GM23248 (cell line): Measurements from ENCODE around the gene MAML3. TPM values are rescaled to one million over a fixed set of nuclear protein-coding genes. Genes with fewer than 3 reads are reported as not detected.

ENCODE experiments used
- DNase-seq: peaks from one replicate; pipeline ENCODE4 v3.0.0-alpha.2; 2015
- H2AFZ ChIP-seq: fragments of 200-600 bp; sonication (generic); 2 replicates; pipeline ENCODE4 v1.6.1; 2016; ENCODE audit warnings: antibody characterized with exemption
- H3F3A ChIP-seq: fragments of 200-600 bp; sonication (generic); 2 replicates; pipeline ENCODE4 v1.6.1; 2016; ENCODE audit warnings: mild to moderate bottlenecking, antibody characterized with exemption, mixed run types; ENCODE audit not compliant: insufficient read depth
- H3K27ac ChIP-seq: fragments of 200-600 bp; sonication (generic); 2 replicates; pipeline ENCODE4 v1.5.1; 2016; ENCODE audit warnings: mild to moderate bottlenecking
- H3K27me3 ChIP-seq: fragments of 200-600 bp; sonication (generic); replicated peaks from 2 replicates; pipeline ENCODE4 v1.6.1; 2016; ENCODE audit warnings: mild to moderate bottlenecking; ENCODE audit not compliant: insufficient read depth
- H3K36me3 ChIP-seq: fragments of 200-600 bp; sonication (generic); 2 replicates; pipeline ENCODE4 v1.6.1; 2016; ENCODE audit warnings: low read depth, mild to moderate bottlenecking
- H3K4me1 ChIP-seq: fragments of 200-600 bp; sonication (generic); 2 replicates; pipeline ENCODE4 v1.6.1; 2016; ENCODE audit warnings: mild to moderate bottlenecking; ENCODE audit not compliant: insufficient read depth
- H3K4me2 ChIP-seq: fragments of 200-600 bp; sonication (generic); one replicate; pipeline ENCODE4 v1.6.1; 2016; ENCODE audit warnings: mild to moderate bottlenecking; ENCODE audit not compliant: unreplicated experiment
- H3K4me3 ChIP-seq: fragments of 200-600 bp; sonication (generic); 2 replicates; pipeline ENCODE4 v1.5.1; 2016; ENCODE audit warnings: mild to moderate bottlenecking
- H3K79me2 ChIP-seq: fragments of 200-600 bp; sonication (generic); 2 replicates; pipeline ENCODE4 v1.6.1; 2016; ENCODE audit warnings: mild to moderate bottlenecking; ENCODE audit not compliant: insufficient read depth
- H3K9ac ChIP-seq: fragments of 200-600 bp; sonication (generic); 2 replicates; pipeline ENCODE4 v1.6.1; 2016; ENCODE audit warnings: mild to moderate bottlenecking
- H3K9me2 ChIP-seq: fragments of 200-600 bp; sonication (generic); 2 replicates; pipeline ENCODE4 v1.6.1; 2016; ENCODE audit warnings: mixed run types, mild to moderate bottlenecking, moderate library complexity; ENCODE audit not compliant: insufficient read depth
- H3K9me3 ChIP-seq: fragments of 200-600 bp; sonication (generic); one replicate; pipeline ENCODE4 v1.6.1; 2017; ENCODE audit warnings: low read depth
- H4K20me1 ChIP-seq: fragments of 200-600 bp; sonication (generic); 2 replicates; pipeline ENCODE4 v1.6.0; 2016; ENCODE audit not compliant: insufficient read depth
- EZH2 ChIP-seq: fragments of 200-600 bp; sonication (generic); IDR thresholded peaks from 2 replicates; pipeline ENCODE4 v1.6.1; 2018; ENCODE audit warnings: antibody characterized with exemption, mild to moderate bottlenecking; ENCODE audit not compliant: insufficient read depth, poor library complexity, severe bottlenecking
- EZH2phosphoT487 ChIP-seq: fragments of 200-600 bp; sonication (generic); IDR thresholded peaks from 2 replicates; pipeline ENCODE4 v1.6.1; 2018; ENCODE audit warnings: antibody characterized with exemption, moderate library complexity, mild to moderate bottlenecking, low read depth; ENCODE audit not compliant: insufficient read depth
- WGBS, 2 experiments: methylation state at CpG; one replicate each; pipeline ENCODE4 v1.1.6; 2015 to 2017; ENCODE audit warnings: low lambda C conversion rate in 2 of 2, low coverage in 1 of 2; ENCODE audit errors: missing lambda C conversion rate in 2 of 2; 5-methylcytosine and 5-hydroxymethylcytosine counted together
- in situ Hi-C: fragments of 300-500 bp; cut with MboI; formaldehyde crosslinking; loops from 2 replicates; pipeline ENCODE4 v1.15.0; 2020
- polyA plus RNA-seq: library from polyadenylated mRNA; unstranded; fragments of >200 nt; fragmentation: Nextera tagmentation; extraction: Ambion mirVana; gene quantifications from 2 replicates; pipeline ENCODE4 v1.2.1, GENCODE V29; 2016
- total RNA-seq: library from RNA; depleted of rRNA; stranded (reverse); fragments of >200 nt; shearing (Covaris generic); gene quantifications from 2 replicates; pipeline ENCODE4 v1.2.3, GENCODE V29; 2014

The MAML3 gene
- total and polyA plus RNA-seq, 2 experiments from 2014 or later: 0.96 to 1.5 TPM

DNA sequence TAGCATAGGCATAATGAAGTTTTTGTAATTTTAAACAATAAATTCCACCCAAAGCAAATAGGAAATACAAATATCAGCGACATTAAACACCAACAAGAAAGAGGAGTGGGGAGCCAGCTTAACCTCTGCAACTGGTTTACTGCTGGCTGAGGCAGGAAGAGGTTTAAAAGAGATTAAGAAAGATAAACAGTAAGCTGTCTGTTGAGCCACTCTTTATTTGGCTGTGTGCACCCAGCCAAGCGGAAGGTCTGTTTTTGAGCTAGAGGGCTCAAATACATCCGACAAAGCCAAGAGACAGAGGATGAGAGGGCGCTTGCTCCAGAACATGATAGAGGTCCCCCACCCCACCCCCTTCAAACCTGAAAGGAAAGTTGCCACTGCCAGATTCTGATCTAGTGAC lies 297.0 kb downstream of the MAML3 start:
- Histone ChIP-seq H3K4me3 (no peak overlapping the region), H3K9ac (no peak overlapping the region), H3K9me3 (no peaks in the 10 kb centered on the region), H3K36me3 (no peaks in the 10 kb centered on the region), H3K4me1 (no peaks in the 10 kb centered on the region), H3K27ac (no peak overlapping the region), H3K9me2 (no peaks in the 10 kb centered on the region), H3K27me3 (no peaks in the 10 kb centered on the region), H3K4me2 (no peak overlapping the region), H2AFZ (no peak overlapping the region), H4K20me1 (no peaks in the 10 kb centered on the region), H3K79me2 (no peaks in the 10 kb centered on the region), H3F3A (no peaks in the 10 kb centered on the region)
- TF ChIP-seq EZH2phosphoT487: no peak
- TF ChIP-seq EZH2: no peak
- in situ Hi-C loops: no loop called here
- 87 to 89% methylated on average over 4 of the region's 4 CpGs for WGBS, 2 experiments
- no peak for DNase-seq

- Histone ChIP-seq H3K4me2 (no peak overlapping the region), H3K4me3 (no peak overlapping the region), H3K27ac (no peak overlapping the region), H3K9ac (no peak overlapping the region), H3K27me3 (no peaks in the 10 kb centered on the region), H3K9me2 (no peaks in the 10 kb centered on the region), H3K9me3 (no peaks in the 10 kb centered on the region), H3F3A (no peaks in the 10 kb centered on the region), H3K36me3 (no peaks in the 10 kb centered on the region), H3K4me1 (no peaks in the 10 kb centered on the region), H4K20me1 (no peaks in the 10 kb centered on the region), H3K79me2 (no peaks in the 10 kb centered on the region), H2AFZ (no peak overlapping the region)
- in situ Hi-C loops: no loop called here
- WGBS, 2 experiments: 71 to 75% methylated on average over 7 of the region's 7 CpGs
- TF ChIP-seq EZH2phosphoT487: no peak
- no peak for TF ChIP-seq EZH2
- no peak for DNase-seq
Observed at GRCh38 chr4:139854668-139855403, 299.1 kb downstream of the MAML3 start.

- Histone ChIP-seq H3K4me2 (no peak overlapping the region), H3K9ac (no peak overlapping the region), H3K9me2 (no peaks in the 10 kb centered on the region), H3K36me3 (no peaks in the 10 kb centered on the region), H3F3A (no peaks in the 10 kb centered on the region), H3K9me3 (no peaks in the 10 kb centered on the region), H3K27ac (no peak overlapping the region), H3K79me2 (no peaks in the 10 kb centered on the region), H4K20me1 (no peaks in the 10 kb centered on the region), H3K4me3 (no peak overlapping the region), H2AFZ (no peak overlapping the region), H3K4me1 (no peaks in the 10 kb centered on the region), H3K27me3 (no peaks in the 10 kb centered on the region)
- in situ Hi-C loops: no loop called here
- TF ChIP-seq EZH2 (no peak), EZH2phosphoT487 (no peak)
- DNase-seq: no peak
Observed at GRCh38 chr4:139853309-139853708, 300.7 kb downstream of the MAML3 start.

- Histone ChIP-seq H3K9ac (no peak overlapping the region), H3F3A (no peaks in the 10 kb centered on the region), H3K36me3 (no peaks in the 10 kb centered on the region), H3K9me2 (no peaks in the 10 kb centered on the region), H3K27me3 (no peaks in the 10 kb centered on the region), H3K79me2 (no peaks in the 10 kb centered on the region), H3K4me2 (no peak overlapping the region), H3K4me1 (no peaks in the 10 kb centered on the region), H4K20me1 (no peaks in the 10 kb centered on the region), H3K9me3 (no peaks in the 10 kb centered on the region), H3K27ac (no peak overlapping the region), H2AFZ (no peak overlapping the region), H3K4me3 (no peak overlapping the region)
- in situ Hi-C loops: no loop called here
- no peak for DNase-seq
- TF ChIP-seq EZH2phosphoT487 (no peak), EZH2 (no peak)
- WGBS, 2 experiments: 78 to 83% methylated on average over 4 of the region's 4 CpGs
Observed at GRCh38 chr4:139852612-139853269, 301.2 kb downstream of the MAML3 start.
